BLaER1 (cell line): ENCODE data around the gene BRD3OS.

ENCODE experiments used
- H3K27ac ChIP-seq: shearing (Covaris generic); formaldehyde crosslinking; 2 replicates; pipeline ENCODE4 v1.8.1; 2022
- H3K27me3 ChIP-seq: shearing (Covaris generic); formaldehyde crosslinking; 2 replicates; pipeline ENCODE4 v1.8.1; 2022
- H3K36me3 ChIP-seq: shearing (Covaris generic); formaldehyde crosslinking; 2 replicates; pipeline ENCODE4 v1.8.1; 2022
- H3K4me1 ChIP-seq: shearing (Covaris generic); formaldehyde crosslinking; 2 replicates; pipeline ENCODE4 v1.8.1; 2022
- H3K4me2 ChIP-seq: shearing (Covaris generic); formaldehyde crosslinking; 2 replicates; pipeline ENCODE4 v1.8.1; 2022
- H3K4me3 ChIP-seq: shearing (Covaris generic); formaldehyde crosslinking; 2 replicates; pipeline ENCODE4 v1.8.1; 2022
- H3K9ac ChIP-seq: shearing (Covaris generic); formaldehyde crosslinking; 2 replicates; pipeline ENCODE4 v1.8.1; 2022
- H3K9me3 ChIP-seq: shearing (Covaris generic); formaldehyde crosslinking; 2 replicates; pipeline ENCODE4 v1.8.1; 2022
- H4K20me1 ChIP-seq: shearing (Covaris generic); formaldehyde crosslinking; 2 replicates; pipeline ENCODE4 v1.8.1; 2022
- Cebpa-rat ChIP-seq: shearing (Covaris generic); IDR thresholded peaks from 2 replicates; pipeline ENCODE4 v1.8.1; 2022

Gene BRD3OS

DNA sequence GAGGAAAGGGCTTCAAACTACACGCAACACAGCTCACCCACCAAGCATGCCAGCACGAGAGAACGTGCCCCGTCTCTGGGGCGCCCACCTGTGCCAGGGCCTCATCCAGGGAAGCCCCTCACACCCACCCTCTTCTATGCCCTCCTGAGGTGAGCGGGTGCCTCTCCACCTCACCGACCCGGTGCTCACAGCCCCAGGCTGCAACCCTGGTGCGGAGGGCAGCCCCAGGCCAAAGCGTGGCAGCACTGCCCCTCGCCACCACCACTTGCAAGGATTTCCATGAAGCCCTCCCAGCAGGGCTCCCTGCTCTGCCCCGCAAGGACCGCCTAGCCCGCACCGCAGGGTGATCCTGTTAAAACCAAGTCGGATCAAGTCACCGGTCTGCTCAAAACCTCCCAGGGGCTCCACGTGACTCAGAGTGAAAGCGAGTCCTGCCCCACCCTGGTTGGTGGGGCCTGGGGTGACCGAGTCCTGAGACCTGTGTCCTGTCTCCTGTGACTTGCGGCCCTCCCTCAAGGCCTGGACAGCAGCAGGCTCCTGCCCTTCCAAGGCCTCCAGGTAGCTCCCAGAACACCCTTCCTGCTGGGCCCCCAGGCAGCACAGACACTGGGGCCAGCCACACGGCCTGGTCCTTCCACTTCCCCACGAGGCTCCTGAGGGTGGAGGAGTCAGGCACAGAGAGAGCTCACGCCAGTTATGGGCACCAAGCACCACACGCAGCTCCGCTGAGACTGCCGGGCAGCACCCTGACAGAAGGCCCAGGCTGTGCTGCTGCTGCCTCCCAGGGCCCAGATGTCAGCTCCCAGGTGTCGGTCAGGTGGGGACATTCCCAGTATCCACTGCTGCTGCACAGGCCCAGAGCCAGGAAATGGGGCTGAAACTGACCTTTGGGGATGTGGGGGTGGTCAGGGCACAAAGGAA is 29.9 kb downstream of the BRD3OS start:
- Histone ChIP-seq H3K27ac (peak overlapping the region; percentile 41), H3K4me3 (no peak overlapping the region), H3K4me2 (peak overlapping the region; percentile 90), H3K9ac (peak overlapping the region; percentile 63), H3K4me1 (peaks cover 82% of the 10 kb centered on the region), H3K36me3 (peaks cover 57% of the 10 kb centered on the region), H3K27me3 (no peaks in the 10 kb centered on the region), H3K9me3 (no peaks in the 10 kb centered on the region), H4K20me1 (peaks cover 100% of the 10 kb centered on the region)
- no peak for TF ChIP-seq Cebpa-rat

- 0 out of 2 replicates have a peak overlapping the region, but pooled peaks have one; percentile 4 for H3K9ac ChIP-seq
These were observed 30.7 kb downstream of the BRD3OS start for GRCh38 chr9:134055981-134056461.

DNA sequence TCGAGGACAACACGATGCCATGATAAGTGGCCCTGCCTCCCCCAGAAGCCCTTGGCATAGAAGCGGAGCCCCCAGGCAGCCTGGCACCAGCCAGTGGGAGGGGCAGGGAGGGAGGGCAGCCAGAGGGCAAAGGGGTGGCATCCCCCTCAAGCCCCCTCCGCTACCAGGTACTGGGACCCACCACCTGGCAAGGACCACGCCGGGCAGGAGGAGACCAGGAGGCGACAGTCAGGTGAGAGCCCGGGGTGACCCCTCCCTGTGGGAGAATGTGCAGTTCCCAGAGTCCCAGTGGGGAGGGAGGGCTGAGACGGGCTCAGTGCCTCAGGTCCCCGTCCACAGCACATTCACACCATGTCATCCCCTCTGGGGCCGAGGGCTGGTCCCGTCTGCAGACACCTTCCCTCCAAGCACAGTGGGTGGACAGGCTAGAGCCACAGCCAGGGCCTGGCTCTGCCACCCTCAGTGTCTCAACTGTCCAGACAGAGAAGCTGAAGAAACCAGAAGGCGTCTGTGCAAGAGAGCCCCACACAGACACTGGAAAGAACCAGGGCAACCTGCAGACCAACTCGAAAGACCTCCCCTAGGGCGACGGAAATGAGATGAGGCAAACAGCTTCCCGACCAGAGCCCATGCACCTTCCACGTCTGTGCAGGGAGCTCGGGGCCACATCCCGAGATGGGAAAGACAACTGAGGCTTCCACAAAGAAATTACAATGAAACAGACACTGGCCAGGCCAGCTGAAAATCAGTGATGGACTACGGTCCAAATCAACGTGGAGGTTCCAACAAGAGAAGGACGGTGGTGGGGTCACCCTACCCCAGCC is 31.4 kb downstream of the BRD3OS start:
- peaks cover 100% of the 10 kb centered on the region for H4K20me1 ChIP-seq

More at GRCh38 chr9:134055981-134056461, 30.7 kb downstream of the BRD3OS start:
- Histone ChIP-seq H4K20me1 (peaks cover 100% of the 10 kb centered on the region), H3K27ac (peak overlapping the region; percentile 41; the same call in 1 of the 2 replicates), H3K4me3 (no peak overlapping the region), H3K36me3 (peaks cover 49% of the 10 kb centered on the region), H3K27me3 (no peaks in the 10 kb centered on the region), H3K4me1 (peaks cover 90% of the 10 kb centered on the region), H3K4me2 (peak overlapping the region; percentile 90), H3K9me3 (no peaks in the 10 kb centered on the region)
- TF ChIP-seq Cebpa-rat: no peak

DNA sequence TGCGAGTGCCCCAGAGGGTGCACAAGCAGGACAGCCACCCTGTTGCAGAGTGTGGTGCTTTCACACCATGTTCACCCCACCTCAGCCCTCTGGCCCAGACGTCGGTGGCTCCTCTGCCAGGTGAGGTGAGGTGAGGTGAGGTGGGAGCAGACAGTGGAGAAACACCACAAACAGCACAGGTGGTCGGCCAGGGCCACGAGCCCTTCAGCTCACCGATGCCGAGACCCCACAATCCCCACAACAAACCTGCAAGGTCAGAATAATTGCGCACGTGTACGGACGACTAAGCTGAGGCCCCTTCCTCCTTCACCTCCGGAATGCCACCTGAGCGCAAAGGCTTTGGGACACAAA is 32.0 kb downstream of the BRD3OS start:
- peak overlapping the region; percentile 92 for H3K4me2 ChIP-seq
- H3K27ac ChIP-seq: no peak overlapping the region
- H3K4me1 ChIP-seq: peaks cover 100% of the 10 kb centered on the region
- no peak overlapping the region for H3K4me3 ChIP-seq
- H3K9me3 ChIP-seq: no peaks in the 10 kb centered on the region
- no peak for TF ChIP-seq Cebpa-rat
- H4K20me1 ChIP-seq: peaks cover 100% of the 10 kb centered on the region
- H3K36me3 ChIP-seq: peaks cover 36% of the 10 kb centered on the region
- H3K27me3 ChIP-seq: no peaks in the 10 kb centered on the region
- H3K9ac ChIP-seq: no peak overlapping the region

More for the DNA sequence above, 31.4 kb downstream of the BRD3OS start:
- Histone ChIP-seq H3K9me3 (no peaks in the 10 kb centered on the region), H3K36me3 (peaks cover 42% of the 10 kb centered on the region), H3K9ac (0 out of 2 replicates have a peak overlapping the region, but pooled peaks have one; percentile 4), H3K27me3 (no peaks in the 10 kb centered on the region), H3K4me2 (peak overlapping the region; percentile 90), H3K27ac (no peak overlapping the region), H3K4me3 (no peak overlapping the region), H3K4me1 (peaks cover 97% of the 10 kb centered on the region)
- no peak for TF ChIP-seq Cebpa-rat

GRCh38 chr9:134057751-134058701 is 32.7 kb downstream of the BRD3OS start:
- no peak overlapping the region for H3K4me3 ChIP-seq
- H3K4me1 ChIP-seq: peaks cover 100% of the 10 kb centered on the region
- peaks cover 31% of the 10 kb centered on the region for H3K36me3 ChIP-seq
- peak overlapping the region; percentile 92 for H3K4me2 ChIP-seq
- H4K20me1 ChIP-seq: peaks cover 100% of the 10 kb centered on the region
- TF ChIP-seq Cebpa-rat: no peak
- H3K9ac ChIP-seq: 0 out of 2 replicates have a peak overlapping the region, but pooled peaks have one; percentile 19
- H3K27me3 ChIP-seq: no peaks in the 10 kb centered on the region
- H3K27ac ChIP-seq: 0 out of 2 replicates have a peak overlapping the region, but pooled peaks have one; percentile 18
- no peaks in the 10 kb centered on the region for H3K9me3 ChIP-seq

DNA sequence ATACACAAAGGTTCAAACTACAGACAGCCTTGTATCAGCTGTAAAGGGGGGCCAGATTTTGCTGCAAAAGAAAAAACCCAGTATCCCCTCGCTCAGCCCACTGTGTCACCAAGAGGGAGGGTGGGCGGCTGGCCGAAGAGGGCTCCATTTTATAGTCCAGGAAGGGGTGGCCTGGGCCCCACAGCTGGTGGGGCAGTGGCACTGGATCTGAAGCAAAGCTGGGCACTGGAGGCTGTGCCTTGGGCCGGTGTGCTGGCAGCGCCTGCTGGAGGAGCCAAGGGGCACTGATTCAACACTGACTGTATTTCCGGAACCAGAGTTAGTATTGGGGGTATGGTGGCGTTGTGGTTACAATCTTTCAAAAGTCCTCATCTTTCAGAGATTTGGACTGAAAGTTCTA is 33.4 kb downstream of the BRD3OS start:
- H4K20me1 ChIP-seq: peaks cover 100% of the 10 kb centered on the region
- H3K27ac ChIP-seq: peak overlapping the region; percentile 67; the same call in 1 of the 2 replicates
- H3K9me3 ChIP-seq: no peaks in the 10 kb centered on the region
- H3K27me3 ChIP-seq: no peaks in the 10 kb centered on the region
- H3K4me1 ChIP-seq: peaks cover 100% of the 10 kb centered on the region
- no peak overlapping the region for H3K4me3 ChIP-seq
- peak overlapping the region; percentile 60 for H3K9ac ChIP-seq
- H3K4me2 ChIP-seq: peak overlapping the region; percentile 92
- H3K36me3 ChIP-seq: peaks cover 37% of the 10 kb centered on the region
- no peak for TF ChIP-seq Cebpa-rat

DNA sequence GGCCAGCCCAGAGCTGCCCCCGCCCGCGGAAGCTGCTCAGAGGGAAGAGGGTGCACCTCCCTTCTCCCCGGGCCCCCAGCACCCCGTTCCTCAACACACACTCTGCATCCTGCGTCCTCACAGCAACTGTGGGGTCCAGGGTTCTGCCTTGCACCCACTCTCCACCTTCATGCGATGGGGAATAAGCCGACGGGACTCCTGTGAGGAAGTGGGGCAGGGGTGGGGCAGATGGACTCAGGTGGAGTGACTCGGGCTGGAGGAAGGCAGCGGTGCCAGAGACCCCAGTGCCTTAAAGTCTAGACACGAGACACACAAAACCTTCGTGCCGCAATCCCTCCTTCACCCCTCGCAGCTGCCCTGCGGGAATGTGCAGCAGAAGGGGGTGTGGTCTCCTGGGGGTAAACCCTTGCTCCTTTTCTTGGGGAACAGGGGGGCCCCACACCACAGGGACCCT is 33.9 kb downstream of the BRD3OS start:
- H3K27ac ChIP-seq: peak overlapping the region; percentile 67
- no peaks in the 10 kb centered on the region for H3K27me3 ChIP-seq
- H3K4me1 ChIP-seq: peaks cover 100% of the 10 kb centered on the region
- no peaks in the 10 kb centered on the region for H3K9me3 ChIP-seq
- peak overlapping the region; percentile 60 for H3K9ac ChIP-seq
- no peak for TF ChIP-seq Cebpa-rat
- peaks cover 100% of the 10 kb centered on the region for H4K20me1 ChIP-seq
- peak overlapping the region; percentile 45; the same call in 1 of the 2 replicates for H3K4me3 ChIP-seq
- H3K36me3 ChIP-seq: peaks cover 40% of the 10 kb centered on the region
- H3K4me2 ChIP-seq: peak overlapping the region; percentile 92

- H3K4me1 ChIP-seq: peaks cover 100% of the 10 kb centered on the region
- H4K20me1 ChIP-seq: peaks cover 100% of the 10 kb centered on the region
- H3K4me3 ChIP-seq: peak overlapping the region; percentile 45
- H3K27ac ChIP-seq: peak overlapping the region; percentile 67
- peak overlapping the region; percentile 92 for H3K4me2 ChIP-seq
- H3K9me3 ChIP-seq: no peaks in the 10 kb centered on the region
- H3K9ac ChIP-seq: peak overlapping the region; percentile 60
- no peak for TF ChIP-seq Cebpa-rat
- no peaks in the 10 kb centered on the region for H3K27me3 ChIP-seq
- peaks cover 45% of the 10 kb centered on the region for H3K36me3 ChIP-seq
These were observed 34.5 kb downstream of the BRD3OS start for GRCh38 chr9:134059661-134060395.
